Measurements from ENCODE around the gene SMIM5. TPM values are rescaled to one million over a fixed set of nuclear protein-coding genes. Genes with fewer than 3 reads are reported as not detected.

SMIM5 gene
- total RNA-seq, 1 experiment from 2014 or later = 0.24 TPM

- H2AK5ac ChIP-seq (ENCODE audit: insufficient read length, low read length) = no peak overlapping the region
- WGBS (ENCODE audit: extremely low coverage, insufficient read length, low lambda C conversion rate) = no CpG with 5 or more reads among the region's 6 CpGs
- H3K4me3 Mint-ChIP-seq = no peak overlapping the region
These were observed 13.4 kb downstream of the SMIM5 start for GRCh38 chr17:75646638-75646992.

More at GRCh38 chr17:75646638-75646992, 13.4 kb downstream of the SMIM5 start:
- Histone ChIP-seq H2BK120ac (ENCODE audit: low read depth, low read length, poor library complexity, severe bottlenecking) (no peak overlapping the region), H3T11ph (ENCODE audit: low read length) (no peak overlapping the region), H2BK15ac (ENCODE audit: low read depth, low read length) (no peak overlapping the region), H3K23ac (ENCODE audit: insufficient read length, low read depth, low read length) (no peak overlapping the region), H2AFZ (ENCODE audit: low read length) (no peak overlapping the region), H3K27me3 (ENCODE audit: insufficient read depth, low read length) (no peaks in the 10 kb centered on the region), H3K4ac (ENCODE audit: low read depth, low read length) (no peak overlapping the region), H3K56ac (ENCODE audit: insufficient read length, low read depth, low read length) (no peak overlapping the region), H3K79me1 (ENCODE audit: insufficient read depth, low read depth, low read length, poor library complexity, severe bottlenecking) (no peaks in the 10 kb centered on the region), H3K4me1 (ENCODE audit: insufficient read depth, low read length) (peaks cover 7% of the 10 kb centered on the region; the same call in 1 of the 2 replicates), H2BK20ac (ENCODE audit: low read depth, low read length, poor library complexity, severe bottlenecking) (no peak overlapping the region), H4K20me1 (ENCODE audit: control insufficient read depth, insufficient read depth, insufficient read length) (no peaks in the 10 kb centered on the region), H3K27ac (ENCODE audit: insufficient read length, low read depth, low read length) (no peak overlapping the region), H2BK12ac (ENCODE audit: insufficient read length, low read depth, low read length) (no peak overlapping the region), H4K91ac (ENCODE audit: insufficient read length, low read depth, low read length) (no peak overlapping the region), H3K23me2 (ENCODE audit: insufficient read length, low read depth, low read length, poor library complexity, severe bottlenecking) (no peaks in the 10 kb centered on the region), H4K5ac (ENCODE audit: insufficient read length, low read depth, low read length) (no peak overlapping the region), H3K9ac (ENCODE audit: extremely low read depth, insufficient read length, low read length) (no peak overlapping the region), H3K79me2 (ENCODE audit: insufficient read depth, low read length) (no peaks in the 10 kb centered on the region), H3K4me2 (ENCODE audit: insufficient read depth, insufficient read length, low read length) (no peak overlapping the region), H3K9me3 (ENCODE audit: control insufficient read depth, low read depth, low read length) (no peaks in the 10 kb centered on the region), H2BK5ac (ENCODE audit: insufficient read length, low read length) (no peak overlapping the region), H3K14ac (ENCODE audit: insufficient read depth, low read length) (no peak overlapping the region), H4K8ac (replicated peaks; ENCODE audit: insufficient read length, low read depth, low read length) (no peak overlapping the region), H3K18ac (ENCODE audit: insufficient read length, low read depth, low read length) (no peak overlapping the region)
- no peaks in the 10 kb centered on the region for H3K9me3 Mint-ChIP-seq
- H3K4me1 Mint-ChIP-seq = peaks cover 29 to 34% of the 10 kb centered on the region in 2 experiments
- TF ChIP-seq, protein P1, sequence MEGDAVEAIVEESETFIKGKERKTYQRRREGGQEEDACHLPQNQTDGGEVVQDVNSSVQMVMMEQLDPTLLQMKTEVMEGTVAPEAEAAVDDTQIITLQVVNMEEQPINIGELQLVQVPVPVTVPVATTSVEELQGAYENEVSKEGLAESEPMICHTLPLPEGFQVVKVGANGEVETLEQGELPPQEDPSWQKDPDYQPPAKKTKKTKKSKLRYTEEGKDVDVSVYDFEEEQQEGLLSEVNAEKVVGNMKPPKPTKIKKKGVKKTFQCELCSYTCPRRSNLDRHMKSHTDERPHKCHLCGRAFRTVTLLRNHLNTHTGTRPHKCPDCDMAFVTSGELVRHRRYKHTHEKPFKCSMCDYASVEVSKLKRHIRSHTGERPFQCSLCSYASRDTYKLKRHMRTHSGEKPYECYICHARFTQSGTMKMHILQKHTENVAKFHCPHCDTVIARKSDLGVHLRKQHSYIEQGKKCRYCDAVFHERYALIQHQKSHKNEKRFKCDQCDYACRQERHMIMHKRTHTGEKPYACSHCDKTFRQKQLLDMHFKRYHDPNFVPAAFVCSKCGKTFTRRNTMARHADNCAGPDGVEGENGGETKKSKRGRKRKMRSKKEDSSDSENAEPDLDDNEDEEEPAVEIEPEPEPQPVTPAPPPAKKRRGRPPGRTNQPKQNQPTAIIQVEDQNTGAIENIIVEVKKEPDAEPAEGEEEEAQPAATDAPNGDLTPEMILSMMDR (conservative IDR thresholded peaks at IDR 0.05) = no peak
- DNase-seq = no peak
- peaks cover 16 to 34% (median 31%) of the 10 kb centered on the region in 3 experiments; a peak in 6 of 7 replicates for H3K36me3 Mint-ChIP-seq (ENCODE audit: insufficient read depth in 1 of 3, low read depth in 3 of 3)
- no peaks in the 10 kb centered on the region for H3K27me3 Mint-ChIP-seq (ENCODE audit: low read depth)
- peak overlapping the region in 1 of 3 experiments; percentile 75; a peak in 1 of 7 replicates for H3K27ac Mint-ChIP-seq

All from H9 (cell line).